ENCODE results near the gene MARF1.

GRCh38 chr16:15667091-15667742 lies 24.3 kb upstream of the MARF1 start:
- TF ChIP-seq CTCF (IDR thresholded peaks at IDR 0.05; ENCODE audit: borderline replicate concordance, extremely low read depth, low read length, poor library complexity, severe bottlenecking) (no peak), EZH2 (IDR thresholded peaks at IDR 0.05; ENCODE audit: borderline replicate concordance, low read depth, low read length, severe bottlenecking) (no peak)
